ENCODE measurements around the gene KCNMB1.

DNA sequence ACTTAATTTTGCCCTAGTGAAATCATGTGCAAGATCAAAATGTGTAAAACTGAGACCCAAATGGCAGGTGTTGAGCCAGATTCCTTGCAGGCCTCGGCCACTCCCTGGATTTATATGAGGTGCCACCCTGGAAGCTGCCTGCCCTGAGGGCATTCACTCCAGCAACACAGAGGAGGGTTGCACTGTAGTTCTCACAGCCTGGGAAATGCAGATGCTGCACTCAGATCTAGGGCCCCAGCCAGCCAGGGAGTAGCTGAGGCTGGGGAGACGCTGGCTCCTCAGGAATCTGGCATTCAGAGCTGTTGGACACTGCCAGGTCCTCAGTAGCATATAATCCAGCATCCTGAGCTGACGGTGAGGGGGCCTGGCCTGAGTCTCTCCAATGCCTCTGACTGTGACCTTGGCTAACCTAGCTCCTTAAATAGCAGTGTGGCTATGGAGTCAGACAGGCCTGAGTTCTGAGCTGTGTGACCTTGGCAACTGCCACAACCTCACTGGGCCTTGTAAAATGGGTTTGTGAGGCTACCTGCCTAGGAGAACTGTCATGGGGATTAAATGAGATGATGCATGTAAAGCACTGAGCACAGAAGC is 8.7 kb downstream of the KCNMB1 start:
- TF ChIP-seq NFYB (CRISPR knock-in tag; conservative IDR thresholded peaks at IDR 0.05; ENCODE audit: low read depth) (no peak), ESRRA (CRISPR knock-in tag; IDR thresholded peaks at IDR 0.05; ENCODE audit: borderline replicate concordance) (no peak), ETV6 (CRISPR knock-in tag; IDR thresholded peaks at IDR 0.05) (no peak), ZNF263 (CRISPR knock-in tag; IDR thresholded peaks at IDR 0.05; ENCODE audit: low read depth) (no peak), JUN (CRISPR knock-in tag; IDR thresholded peaks at IDR 0.05) (no peak), JAZF1 (CRISPR knock-in tag; IDR thresholded peaks at IDR 0.05) (no peak), SP1 (CRISPR knock-in tag; conservative IDR thresholded peaks at IDR 0.05) (no peak)
- TF ChIP-seq, protein P1, sequence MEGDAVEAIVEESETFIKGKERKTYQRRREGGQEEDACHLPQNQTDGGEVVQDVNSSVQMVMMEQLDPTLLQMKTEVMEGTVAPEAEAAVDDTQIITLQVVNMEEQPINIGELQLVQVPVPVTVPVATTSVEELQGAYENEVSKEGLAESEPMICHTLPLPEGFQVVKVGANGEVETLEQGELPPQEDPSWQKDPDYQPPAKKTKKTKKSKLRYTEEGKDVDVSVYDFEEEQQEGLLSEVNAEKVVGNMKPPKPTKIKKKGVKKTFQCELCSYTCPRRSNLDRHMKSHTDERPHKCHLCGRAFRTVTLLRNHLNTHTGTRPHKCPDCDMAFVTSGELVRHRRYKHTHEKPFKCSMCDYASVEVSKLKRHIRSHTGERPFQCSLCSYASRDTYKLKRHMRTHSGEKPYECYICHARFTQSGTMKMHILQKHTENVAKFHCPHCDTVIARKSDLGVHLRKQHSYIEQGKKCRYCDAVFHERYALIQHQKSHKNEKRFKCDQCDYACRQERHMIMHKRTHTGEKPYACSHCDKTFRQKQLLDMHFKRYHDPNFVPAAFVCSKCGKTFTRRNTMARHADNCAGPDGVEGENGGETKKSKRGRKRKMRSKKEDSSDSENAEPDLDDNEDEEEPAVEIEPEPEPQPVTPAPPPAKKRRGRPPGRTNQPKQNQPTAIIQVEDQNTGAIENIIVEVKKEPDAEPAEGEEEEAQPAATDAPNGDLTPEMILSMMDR (IDR thresholded peaks at IDR 0.05) = no peak
- TF ChIP-seq, protein P2, sequence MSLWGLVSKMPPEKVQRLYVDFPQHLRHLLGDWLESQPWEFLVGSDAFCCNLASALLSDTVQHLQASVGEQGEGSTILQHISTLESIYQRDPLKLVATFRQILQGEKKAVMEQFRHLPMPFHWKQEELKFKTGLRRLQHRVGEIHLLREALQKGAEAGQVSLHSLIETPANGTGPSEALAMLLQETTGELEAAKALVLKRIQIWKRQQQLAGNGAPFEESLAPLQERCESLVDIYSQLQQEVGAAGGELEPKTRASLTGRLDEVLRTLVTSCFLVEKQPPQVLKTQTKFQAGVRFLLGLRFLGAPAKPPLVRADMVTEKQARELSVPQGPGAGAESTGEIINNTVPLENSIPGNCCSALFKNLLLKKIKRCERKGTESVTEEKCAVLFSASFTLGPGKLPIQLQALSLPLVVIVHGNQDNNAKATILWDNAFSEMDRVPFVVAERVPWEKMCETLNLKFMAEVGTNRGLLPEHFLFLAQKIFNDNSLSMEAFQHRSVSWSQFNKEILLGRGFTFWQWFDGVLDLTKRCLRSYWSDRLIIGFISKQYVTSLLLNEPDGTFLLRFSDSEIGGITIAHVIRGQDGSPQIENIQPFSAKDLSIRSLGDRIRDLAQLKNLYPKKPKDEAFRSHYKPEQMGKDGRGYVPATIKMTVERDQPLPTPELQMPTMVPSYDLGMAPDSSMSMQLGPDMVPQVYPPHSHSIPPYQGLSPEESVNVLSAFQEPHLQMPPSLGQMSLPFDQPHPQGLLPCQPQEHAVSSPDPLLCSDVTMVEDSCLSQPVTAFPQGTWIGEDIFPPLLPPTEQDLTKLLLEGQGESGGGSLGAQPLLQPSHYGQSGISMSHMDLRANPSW (CRISPR knock-in tag; conservative IDR thresholded peaks at IDR 0.05; ENCODE audit: low read depth) = no peak
- TF ChIP-seq, protein P3, sequence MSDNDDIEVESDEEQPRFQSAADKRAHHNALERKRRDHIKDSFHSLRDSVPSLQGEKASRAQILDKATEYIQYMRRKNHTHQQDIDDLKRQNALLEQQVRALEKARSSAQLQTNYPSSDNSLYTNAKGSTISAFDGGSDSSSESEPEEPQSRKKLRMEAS (CRISPR knock-in tag; IDR thresholded peaks at IDR 0.05) = no peak
- TF ChIP-seq, protein P4, sequence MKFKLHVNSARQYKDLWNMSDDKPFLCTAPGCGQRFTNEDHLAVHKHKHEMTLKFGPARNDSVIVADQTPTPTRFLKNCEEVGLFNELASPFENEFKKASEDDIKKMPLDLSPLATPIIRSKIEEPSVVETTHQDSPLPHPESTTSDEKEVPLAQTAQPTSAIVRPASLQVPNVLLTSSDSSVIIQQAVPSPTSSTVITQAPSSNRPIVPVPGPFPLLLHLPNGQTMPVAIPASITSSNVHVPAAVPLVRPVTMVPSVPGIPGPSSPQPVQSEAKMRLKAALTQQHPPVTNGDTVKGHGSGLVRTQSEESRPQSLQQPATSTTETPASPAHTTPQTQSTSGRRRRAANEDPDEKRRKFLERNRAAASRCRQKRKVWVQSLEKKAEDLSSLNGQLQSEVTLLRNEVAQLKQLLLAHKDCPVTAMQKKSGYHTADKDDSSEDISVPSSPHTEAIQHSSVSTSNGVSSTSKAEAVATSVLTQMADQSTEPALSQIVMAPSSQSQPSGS (CRISPR knock-in tag; IDR thresholded peaks at IDR 0.05; ENCODE audit: borderline replicate concordance, low read depth) = no peak
